HepG2 (cell line): ENCODE measurements around the gene SMAD7. TPM values are rescaled to one million over a fixed set of nuclear protein-coding genes. Genes with fewer than 3 reads are reported as not detected.

ENCODE experiments used
- BRCA1 ChIP-seq: sonication (generic); formaldehyde crosslinking; IDR thresholded peaks from 2 replicates; pipeline ENCODE4 v1.4.0; 2020; ENCODE audit warnings: missing genetic modification reagents
- FOXM1 ChIP-seq: sonication (generic); formaldehyde crosslinking; IDR thresholded peaks from 2 replicates; pipeline ENCODE4 v1.5.0; 2020; ENCODE audit warnings: missing genetic modification reagents
- MYNN ChIP-seq: sonication (generic); formaldehyde crosslinking; IDR thresholded peaks from 2 replicates; pipeline ENCODE4 v1.4.0; 2020; ENCODE audit warnings: mild to moderate bottlenecking, low read depth, missing genetic modification reagents
- NFE2L1 ChIP-seq: sonication (generic); formaldehyde crosslinking; IDR thresholded peaks from 2 replicates; pipeline ENCODE4 v1.4.0; 2020; ENCODE audit warnings: missing genetic modification reagents, mild to moderate bottlenecking, borderline replicate concordance
- PAX8 ChIP-seq: sonication (generic); formaldehyde crosslinking; IDR thresholded peaks from 2 replicates; pipeline ENCODE4 v1.8.0; 2022; ENCODE audit warnings: mild to moderate bottlenecking, missing genetic modification reagents, borderline replicate concordance
- PTBP1 ChIP-seq: fragments of 200-400 bp; formaldehyde crosslinking; IDR thresholded peaks from 2 replicates; pipeline ENCODE4 v1.6.1; 2018; ENCODE audit warnings: low read length, low read depth; ENCODE audit not compliant: poor library complexity, severe bottlenecking
- SIN3A ChIP-seq: IDR thresholded peaks from 2 replicates; pipeline ENCODE4 v1.6.1; 2011; ENCODE audit warnings: low read depth, mild to moderate bottlenecking, control low read depth, low read length, borderline replicate concordance
- ZBTB3 ChIP-seq: sonication (generic); formaldehyde crosslinking; IDR thresholded peaks from 2 replicates; pipeline ENCODE4 v1.4.0; 2020; ENCODE audit warnings: low read depth, mild to moderate bottlenecking, moderate library complexity, missing genetic modification reagents, borderline replicate concordance
- ZIK1 ChIP-seq: sonication (generic); formaldehyde crosslinking; IDR thresholded peaks from 2 replicates; pipeline ENCODE4 v1.5.0; 2020; ENCODE audit warnings: mild to moderate bottlenecking, low read depth, missing genetic modification reagents, borderline replicate concordance
- ZNF225 ChIP-seq: sonication (generic); formaldehyde crosslinking; IDR thresholded peaks from 2 replicates; pipeline ENCODE4 v1.4.0; 2020; ENCODE audit warnings: mild to moderate bottlenecking, missing genetic modification reagents
- ZNF234 ChIP-seq: sonication (generic); formaldehyde crosslinking; conservative IDR thresholded peaks from 2 replicates; pipeline ENCODE4 v1.5.1; 2020; ENCODE audit warnings: mild to moderate bottlenecking, missing genetic modification reagents
- ZNF253 ChIP-seq: sonication (generic); formaldehyde crosslinking; IDR thresholded peaks from 2 replicates; pipeline ENCODE4 v1.8.0; 2022; ENCODE audit warnings: mild to moderate bottlenecking, missing genetic modification reagents, borderline replicate concordance
- ZNF263 ChIP-seq: sonication (generic); formaldehyde crosslinking; IDR thresholded peaks from 2 replicates; pipeline ENCODE4 v1.4.0; 2020; ENCODE audit warnings: missing genetic modification reagents
- ZNF292 ChIP-seq: sonication (generic); formaldehyde crosslinking; IDR thresholded peaks from 2 replicates; pipeline ENCODE4 v1.8.1; 2022; ENCODE audit warnings: mild to moderate bottlenecking, low read depth, missing genetic modification reagents, borderline replicate concordance
- ZNF367 ChIP-seq: sonication (generic); formaldehyde crosslinking; IDR thresholded peaks from 2 replicates; pipeline ENCODE4 v1.4.0; 2020; ENCODE audit warnings: missing genetic modification reagents, borderline replicate concordance
- ZNF569 ChIP-seq: sonication (generic); formaldehyde crosslinking; IDR thresholded peaks from 2 replicates; pipeline ENCODE4 v1.5.0; 2020; ENCODE audit warnings: mild to moderate bottlenecking, missing genetic modification reagents, moderate library complexity, borderline replicate concordance
- ZNF589 ChIP-seq: sonication (generic); formaldehyde crosslinking; conservative IDR thresholded peaks from 2 replicates; pipeline ENCODE4 v1.8.0; 2022; ENCODE audit warnings: mild to moderate bottlenecking, moderate library complexity, missing genetic modification reagents
- ZNF891 ChIP-seq: sonication (generic); formaldehyde crosslinking; IDR thresholded peaks from 2 replicates; pipeline ENCODE4 v1.5.0; 2020; ENCODE audit warnings: mild to moderate bottlenecking, missing genetic modification reagents
- ZSCAN9 ChIP-seq: IDR thresholded peaks from 2 replicates; pipeline ENCODE4 v1.6.1; 2016; ENCODE audit warnings: borderline replicate concordance
- polyA plus RNA-seq, 8 experiments: library from polyadenylated mRNA; depleted of rRNA in 3 of 8; stranded (reverse) in 7 of 8; unstranded in 1 of 8; fragments of >200 nt; fragmentation: Illumina TruSeq in 4 of 8; extraction: Trizol in 4 of 8; gene quantifications; 2 replicates each; pipeline versions ENCODE4 v1.2.1 to v1.2.3, GENCODE V29; 2011 to 2016; ENCODE audit warnings: low read depth in 4 of 8, missing spikeins in 1 of 8, mixed read lengths in 1 of 8; ENCODE audit not compliant: insufficient read depth in 1 of 8
- total RNA-seq, 5 experiments: library from RNA; depleted of rRNA; stranded (reverse); fragments of >200 nt; fragmentation: Illumina TruSeq; extraction: Trizol; gene quantifications; 2 replicates each; pipeline ENCODE4 v1.2.3, GENCODE V29; 2016; ENCODE audit warnings: low read depth in 1 of 5
- TF ChIP-seq, protein P1 (sequence below): sonication (generic); formaldehyde crosslinking; IDR thresholded peaks from 2 replicates; pipeline ENCODE4 v1.4.0; 2020; ENCODE audit warnings: missing genetic modification reagents
- TF ChIP-seq, protein P2 (sequence below): sonication (generic); formaldehyde crosslinking; IDR thresholded peaks from 2 replicates; pipeline ENCODE4 v1.8.0; 2022; ENCODE audit warnings: mild to moderate bottlenecking, missing genetic modification reagents, moderate library complexity
- TF ChIP-seq, protein P3 (sequence below): sonication (generic); formaldehyde crosslinking; IDR thresholded peaks from 2 replicates; pipeline ENCODE4 v1.5.0; 2020; ENCODE audit warnings: missing genetic modification reagents
- TF ChIP-seq, protein P4 (sequence below): sonication (generic); formaldehyde crosslinking; IDR thresholded peaks from 2 replicates; pipeline ENCODE4 v1.4.0; 2020; ENCODE audit warnings: mild to moderate bottlenecking, missing genetic modification reagents

The SMAD7 gene
- total and polyA plus RNA-seq, 2 of the 13 experiments (the other 11 are each of a cell fraction or from before 2014, with no cell fraction given), result 17.4 to 24.7 TPM

DNA sequence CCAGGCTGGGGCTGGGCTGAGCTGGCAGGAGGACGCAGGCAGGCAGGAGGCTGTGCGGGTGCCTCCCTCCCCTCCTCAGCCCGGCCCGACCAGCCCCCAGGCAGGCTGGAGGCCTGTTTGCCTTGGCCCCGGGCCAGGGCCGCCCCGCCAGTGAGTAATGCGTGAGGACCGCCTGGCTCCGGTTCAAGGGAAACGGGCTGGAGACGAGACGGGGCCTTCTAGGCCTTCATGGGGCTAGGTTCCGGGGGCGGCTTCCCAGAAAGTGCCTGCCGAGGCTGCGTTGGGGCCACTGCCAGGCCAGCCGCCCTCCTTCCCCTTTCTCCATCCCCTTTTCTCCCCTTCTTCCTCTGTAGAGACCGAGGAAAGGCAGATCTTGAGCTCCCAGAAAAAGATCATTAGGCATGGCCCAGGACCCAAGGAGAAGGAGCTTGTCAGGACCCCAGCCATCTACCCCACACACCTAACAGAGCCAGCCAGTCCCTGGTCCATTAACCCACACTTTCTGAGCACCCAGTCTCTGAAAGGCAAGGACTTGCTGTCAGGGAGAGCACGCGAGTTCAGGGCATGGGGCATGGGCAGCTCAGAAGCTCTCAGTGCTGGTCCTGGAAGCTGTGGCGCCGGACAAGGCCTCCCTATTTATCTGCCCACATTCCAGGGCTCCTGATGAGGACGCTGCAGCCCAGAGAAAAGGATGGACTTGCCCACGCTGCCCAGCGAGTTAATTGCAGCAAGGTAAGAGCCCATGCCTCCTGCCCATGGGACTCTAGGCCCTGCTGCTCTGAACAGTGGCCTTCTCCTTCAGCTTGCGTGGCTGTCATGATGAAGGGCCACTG, 48.5 kb downstream of the SMAD7 start (continued):
- TF ChIP-seq ZNF234 (no peak), ZNF589 (CRISPR knock-in tag) (no peak), ZNF225 (CRISPR knock-in tag) (peak; percentile 56; the same call in 1 of the 2 replicates), BRCA1 (CRISPR knock-in tag) (no peak), MYNN (no peak), ZNF367 (CRISPR knock-in tag) (no peak), ZNF891 (CRISPR knock-in tag) (peak; percentile 55; the same call in 1 of the 2 replicates), ZIK1 (CRISPR knock-in tag) (peak; percentile 52; the same call in 1 of the 2 replicates), PAX8 (CRISPR knock-in tag) (no peak), ZSCAN9 (CRISPR knock-in tag) (peak; percentile 55; the same call in 1 of the 2 replicates), SIN3A (no peak), ZBTB3 (CRISPR knock-in tag) (0 out of 2 replicates have a peak, but pooled peaks have one; percentile 61), ZNF263 (CRISPR knock-in tag) (peak; percentile 41), ZNF253 (CRISPR knock-in tag) (no peak), ZNF569 (no peak), PTBP1 (no peak), NFE2L1 (CRISPR knock-in tag) (0 out of 2 replicates have a peak, but pooled peaks have one; percentile 28), FOXM1 (CRISPR knock-in tag) (no peak), ZNF292 (peak; percentile 96)
- TF ChIP-seq, protein P1, sequence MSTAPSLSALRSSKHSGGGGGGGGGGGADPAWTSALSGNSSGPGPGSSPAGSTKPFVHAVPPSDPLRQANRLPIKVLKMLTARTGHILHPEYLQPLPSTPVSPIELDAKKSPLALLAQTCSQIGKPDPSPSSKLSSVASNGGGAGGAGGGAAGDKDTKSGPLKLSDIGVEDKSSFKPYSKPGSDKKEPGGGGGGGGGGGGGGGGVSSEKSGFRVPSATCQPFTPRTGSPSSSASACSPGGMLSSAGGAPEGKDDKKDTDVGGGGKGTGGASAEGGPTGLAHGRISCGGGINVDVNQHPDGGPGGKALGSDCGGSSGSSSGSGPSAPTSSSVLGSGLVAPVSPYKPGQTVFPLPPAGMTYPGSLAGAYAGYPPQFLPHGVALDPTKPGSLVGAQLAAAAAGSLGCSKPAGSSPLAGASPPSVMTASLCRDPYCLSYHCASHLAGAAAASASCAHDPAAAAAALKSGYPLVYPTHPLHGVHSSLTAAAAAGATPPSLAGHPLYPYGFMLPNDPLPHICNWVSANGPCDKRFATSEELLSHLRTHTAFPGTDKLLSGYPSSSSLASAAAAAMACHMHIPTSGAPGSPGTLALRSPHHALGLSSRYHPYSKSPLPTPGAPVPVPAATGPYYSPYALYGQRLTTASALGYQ (CRISPR knock-in tag), result peak; percentile 67; the same call in 1 of the 2 replicates
- TF ChIP-seq, protein P2, sequence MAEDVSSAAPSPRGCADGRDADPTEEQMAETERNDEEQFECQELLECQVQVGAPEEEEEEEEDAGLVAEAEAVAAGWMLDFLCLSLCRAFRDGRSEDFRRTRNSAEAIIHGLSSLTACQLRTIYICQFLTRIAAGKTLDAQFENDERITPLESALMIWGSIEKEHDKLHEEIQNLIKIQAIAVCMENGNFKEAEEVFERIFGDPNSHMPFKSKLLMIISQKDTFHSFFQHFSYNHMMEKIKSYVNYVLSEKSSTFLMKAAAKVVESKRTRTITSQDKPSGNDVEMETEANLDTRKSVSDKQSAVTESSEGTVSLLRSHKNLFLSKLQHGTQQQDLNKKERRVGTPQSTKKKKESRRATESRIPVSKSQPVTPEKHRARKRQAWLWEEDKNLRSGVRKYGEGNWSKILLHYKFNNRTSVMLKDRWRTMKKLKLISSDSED, result no peak
- TF ChIP-seq, protein P3, sequence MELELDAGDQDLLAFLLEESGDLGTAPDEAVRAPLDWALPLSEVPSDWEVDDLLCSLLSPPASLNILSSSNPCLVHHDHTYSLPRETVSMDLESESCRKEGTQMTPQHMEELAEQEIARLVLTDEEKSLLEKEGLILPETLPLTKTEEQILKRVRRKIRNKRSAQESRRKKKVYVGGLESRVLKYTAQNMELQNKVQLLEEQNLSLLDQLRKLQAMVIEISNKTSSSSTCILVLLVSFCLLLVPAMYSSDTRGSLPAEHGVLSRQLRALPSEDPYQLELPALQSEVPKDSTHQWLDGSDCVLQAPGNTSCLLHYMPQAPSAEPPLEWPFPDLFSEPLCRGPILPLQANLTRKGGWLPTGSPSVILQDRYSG, result no peak
- TF ChIP-seq, protein P4, sequence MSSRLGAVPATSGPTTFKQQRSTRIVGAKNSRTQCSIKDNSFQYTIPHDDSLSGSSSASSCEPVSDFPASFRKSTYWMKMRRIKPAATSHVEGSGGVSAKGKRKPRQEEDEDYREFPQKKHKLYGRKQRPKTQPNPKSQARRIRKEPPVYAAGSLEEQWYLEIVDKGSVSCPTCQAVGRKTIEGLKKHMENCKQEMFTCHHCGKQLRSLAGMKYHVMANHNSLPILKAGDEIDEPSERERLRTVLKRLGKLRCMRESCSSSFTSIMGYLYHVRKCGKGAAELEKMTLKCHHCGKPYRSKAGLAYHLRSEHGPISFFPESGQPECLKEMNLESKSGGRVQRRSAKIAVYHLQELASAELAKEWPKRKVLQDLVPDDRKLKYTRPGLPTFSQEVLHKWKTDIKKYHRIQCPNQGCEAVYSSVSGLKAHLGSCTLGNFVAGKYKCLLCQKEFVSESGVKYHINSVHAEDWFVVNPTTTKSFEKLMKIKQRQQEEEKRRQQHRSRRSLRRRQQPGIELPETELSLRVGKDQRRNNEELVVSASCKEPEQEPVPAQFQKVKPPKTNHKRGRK (CRISPR knock-in tag), result 0 out of 2 replicates have a peak, but pooled peaks have one; percentile 18
